ENCODE results near the gene SIRPB1.
"Not testable (repeated sequence)": the region's sequence is repeated elsewhere in the genome, so short reads cannot be mapped to it uniquely, and the experiment has no call there.

SIRPB1 gene

GRCh38 chr20:1619861-1620444 lies at the start of gene SIRPB1:
Gene SIRPB1 (minus strand): TSS chr20:1620009. CDS start chr20:1619944, 65 bp downstream.
- no peak for DNase-seq (ENCODE audit: low read depth in 2 of 2)

DNA sequence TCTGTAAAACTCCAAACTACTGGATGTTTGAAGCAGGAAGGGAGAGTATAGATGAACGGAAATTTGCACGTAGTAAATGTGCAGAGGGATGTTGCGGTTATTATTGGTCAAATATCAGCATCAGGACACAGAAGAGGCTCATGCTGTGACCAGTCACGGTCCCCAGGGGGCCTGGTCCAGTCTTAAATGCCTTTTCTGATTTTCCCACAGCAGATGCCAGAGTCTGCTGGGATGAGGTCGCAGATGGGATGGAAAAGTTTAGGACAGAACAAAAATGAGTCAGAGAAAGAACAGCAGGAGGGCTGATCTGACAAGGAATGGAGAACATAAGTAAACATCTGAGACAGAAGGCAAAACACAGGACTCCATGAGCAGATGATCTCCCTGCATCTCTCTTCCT lies 49.5 kb upstream of the SIRPB1 start:
- no peak for DNase-seq (ENCODE audit: low read depth in 2 of 2)

GRCh38 chr20:1667502-1668085 lies 47.8 kb upstream of the SIRPB1 start:
- no peak for DNase-seq (ENCODE audit: low read depth in 2 of 2)

GRCh38 chr20:1666802-1667201 lies 47.0 kb upstream of the SIRPB1 start:
- no peak for DNase-seq (ENCODE audit: low read depth in 2 of 2)

- DNase-seq (ENCODE audit: low read depth in 2 of 2): no peak
Observed at GRCh38 chr20:1665345-1665744, 45.5 kb upstream of the SIRPB1 start.

DNA sequence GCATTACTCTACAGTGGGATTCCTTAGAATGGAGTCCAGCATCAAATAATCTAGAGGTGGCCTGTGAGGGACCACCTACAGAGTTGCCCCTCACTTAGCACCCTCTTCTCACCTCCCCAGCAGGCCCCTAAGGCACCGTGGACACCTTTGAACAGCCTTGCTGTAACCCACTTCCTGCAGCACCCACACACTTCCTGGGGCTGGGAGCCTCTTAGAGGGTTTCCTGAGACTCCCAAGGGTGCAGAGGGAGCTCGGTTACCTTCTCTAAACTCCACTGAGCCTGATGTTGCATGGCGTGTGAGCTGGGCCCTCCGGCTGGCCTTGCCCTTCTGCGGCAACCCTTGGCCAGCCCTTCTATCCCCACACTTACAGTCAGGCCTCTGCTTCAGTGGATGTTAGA lies 45.1 kb upstream of the SIRPB1 start:
- peak in 1 of 2 experiments; percentile 56 for DNase-seq (ENCODE audit: low read depth in 2 of 2)

DNA sequence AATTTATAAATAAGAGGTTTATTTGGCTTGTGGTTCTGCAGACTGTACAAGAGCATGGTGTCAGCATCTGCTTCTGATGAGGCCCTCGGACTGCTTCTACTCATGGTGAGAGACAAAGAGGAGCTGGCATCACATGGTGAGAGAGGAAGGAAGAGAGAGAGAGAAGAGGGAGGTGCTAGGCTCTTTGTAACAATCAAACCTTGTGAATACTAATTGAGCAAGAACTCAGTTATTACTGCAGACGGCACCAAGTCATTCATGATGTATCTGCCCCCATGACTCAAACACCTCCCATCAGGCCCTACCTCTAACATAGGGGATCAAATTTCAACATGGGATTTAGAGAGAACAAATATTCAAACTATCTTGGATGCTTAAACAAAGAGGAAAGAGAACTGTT lies 44.1 kb upstream of the SIRPB1 start:
- DNase-seq (ENCODE audit: low read depth in 2 of 2): no peak

DNA sequence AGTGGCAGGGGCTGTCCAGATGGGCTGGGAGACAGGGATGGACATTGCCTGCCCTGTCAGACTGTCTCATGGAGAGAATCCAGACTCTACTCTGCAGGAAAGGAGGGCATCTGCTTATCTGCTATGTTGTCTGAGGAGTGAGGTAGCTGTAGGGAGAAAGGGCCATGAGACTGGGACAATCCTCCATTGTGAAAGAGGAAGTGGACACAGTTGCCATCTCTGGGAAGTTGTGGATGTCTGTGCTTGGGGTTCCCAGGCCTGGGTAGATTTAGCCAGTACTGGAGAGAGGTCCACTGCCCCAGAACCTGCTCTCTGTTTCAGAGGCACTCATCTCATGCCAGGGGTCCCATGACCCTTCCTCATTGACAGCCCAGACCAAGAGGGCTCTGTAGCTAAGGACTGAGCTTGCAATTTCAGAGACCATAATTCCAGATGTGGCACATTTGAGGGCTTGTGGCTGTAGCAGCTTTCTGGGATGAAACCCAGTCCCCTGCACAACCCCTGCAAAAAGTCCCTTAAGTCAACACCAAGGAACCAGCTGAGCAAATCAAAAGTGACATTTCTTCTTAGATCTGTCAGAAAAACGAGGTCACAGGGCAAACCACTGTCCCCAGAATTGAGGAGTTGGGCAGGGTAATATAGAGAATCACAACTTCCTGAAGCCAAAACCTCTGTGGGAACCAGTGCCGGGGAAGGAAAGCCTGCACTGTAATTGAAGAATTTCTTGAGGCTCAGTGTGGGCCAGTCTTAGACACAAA lies 41.9 kb upstream of the SIRPB1 start:
- no peak for DNase-seq (ENCODE audit: low read depth in 2 of 2)

DNA sequence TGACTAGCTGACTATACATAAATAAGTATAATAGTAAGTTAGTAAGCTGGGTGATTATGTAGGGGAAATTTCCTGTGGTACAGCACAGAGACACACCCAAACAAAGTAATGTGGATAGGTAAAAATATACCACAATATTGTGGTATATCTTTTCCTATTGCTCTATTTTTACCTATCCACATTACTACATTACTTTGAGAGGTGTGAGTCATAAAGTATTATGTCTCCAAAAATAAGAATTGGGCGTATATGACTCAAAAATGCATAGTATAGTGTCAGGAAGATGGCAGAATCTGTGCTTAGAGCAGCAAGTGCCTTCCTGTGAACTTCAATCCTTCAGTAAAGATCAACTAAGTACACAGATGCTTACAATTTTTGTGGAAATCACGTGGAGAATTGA lies 40.4 kb upstream of the SIRPB1 start:
- DNase-seq (ENCODE audit: low read depth in 2 of 2): no peak

DNA sequence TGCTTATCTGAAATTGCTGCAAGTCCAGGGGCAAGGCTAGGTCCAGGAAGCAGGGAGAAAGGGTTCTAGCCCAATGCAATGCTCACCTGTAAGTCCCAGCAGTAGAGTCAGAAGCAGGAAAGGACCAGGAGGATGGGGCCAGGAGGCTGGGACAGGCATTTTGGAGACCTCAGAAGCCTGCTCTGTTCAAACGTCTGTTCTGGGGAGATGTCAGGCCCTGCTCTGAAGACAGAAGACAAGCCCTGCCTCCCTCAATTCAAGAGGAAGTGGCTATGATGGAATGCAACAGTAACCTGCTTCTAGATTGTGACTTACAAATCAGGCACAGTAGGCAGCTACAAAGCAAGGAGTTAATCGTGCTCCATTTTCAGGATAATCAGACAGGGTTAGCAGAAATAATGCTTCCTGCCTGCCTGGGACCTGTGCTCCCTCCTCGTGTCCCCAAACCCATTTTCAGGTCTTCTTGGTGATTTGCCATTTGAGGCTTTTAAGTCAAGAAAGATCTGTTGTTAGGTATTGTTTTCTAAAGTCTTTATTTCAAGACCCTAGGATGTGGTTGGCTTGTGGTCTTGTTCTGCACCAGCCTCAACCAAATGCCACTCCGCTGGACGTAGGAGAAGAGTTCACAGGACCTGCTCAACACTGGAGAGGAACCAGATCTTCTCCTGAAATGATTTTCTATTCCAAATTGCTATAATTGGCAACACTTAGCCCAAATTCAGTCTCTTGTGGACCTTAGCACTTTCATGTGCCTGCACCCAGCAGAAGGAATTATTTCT lies 37.9 kb upstream of the SIRPB1 start, which contains the start of gene SIRPG:
SIRPG (minus strand) TSS at position 224 of the 779 bp plus-strand sequence; CDS start at position 159, 65 bp downstream.
- DNase-seq (ENCODE audit: low read depth in 2 of 2): no peak

DNA sequence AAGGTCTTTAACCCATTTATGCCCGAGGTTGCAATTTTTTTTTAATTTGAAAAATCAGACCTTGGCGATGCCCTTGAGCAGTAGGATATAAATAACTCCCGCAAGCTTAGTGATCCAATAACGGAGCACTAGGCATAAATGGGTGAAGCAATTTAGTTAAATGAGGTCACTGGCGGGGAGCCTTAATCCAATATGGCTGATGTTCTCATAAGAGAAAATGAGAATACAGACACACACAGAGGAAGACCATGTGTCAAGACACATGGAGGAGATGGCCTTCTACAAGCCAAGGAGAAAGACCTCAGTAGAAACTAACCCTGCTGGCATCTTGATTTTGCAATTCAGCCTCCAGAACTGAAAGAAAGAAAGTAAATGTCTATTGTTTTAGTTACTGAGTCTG lies 37.0 kb upstream of the SIRPB1 start:
- no peak for DNase-seq (ENCODE audit: low read depth in 2 of 2)

DNA sequence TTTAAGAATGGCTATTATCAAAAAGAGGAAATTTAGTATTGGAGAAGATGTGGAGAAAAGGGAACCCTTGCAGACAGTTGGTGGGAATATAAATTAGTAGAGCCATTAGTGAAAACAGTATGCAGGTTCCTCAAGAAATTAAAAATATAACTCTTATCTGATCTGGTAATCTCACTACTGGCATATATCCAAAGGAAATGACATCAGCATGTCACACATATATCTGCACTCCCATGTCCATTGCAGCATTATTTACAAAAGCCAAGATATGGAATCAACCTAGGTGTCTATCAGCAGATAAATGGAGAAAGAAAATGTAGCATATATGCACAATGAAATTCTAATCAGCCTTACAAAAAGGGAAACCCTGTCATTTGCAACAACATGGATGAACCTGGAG lies 35.2 kb upstream of the SIRPB1 start:
- no peak for DNase-seq (ENCODE audit: low read depth in 2 of 2)

DNA sequence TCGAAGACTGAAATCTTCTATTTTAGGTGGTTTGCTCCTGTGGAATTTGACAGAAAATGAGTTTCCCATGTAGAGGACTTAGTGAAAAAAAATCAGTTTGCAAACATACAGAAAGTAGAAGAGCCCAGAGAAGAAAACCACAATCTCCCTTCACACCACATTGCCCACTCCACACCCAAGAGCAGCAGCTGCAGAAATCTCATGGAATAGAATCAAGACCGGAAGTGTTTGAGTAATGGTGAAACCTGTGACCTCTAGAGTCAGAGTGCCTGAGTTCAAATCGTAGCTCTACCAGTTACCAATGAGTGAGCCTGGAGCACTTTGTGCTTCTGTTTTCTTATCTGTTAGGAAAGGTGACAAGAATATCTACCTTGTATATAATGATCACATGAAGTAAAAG lies 33.2 kb upstream of the SIRPB1 start:
- no peak for DNase-seq (ENCODE audit: low read depth in 2 of 2)

- no peak for DNase-seq (ENCODE audit: low read depth in 2 of 2)
Observed at GRCh38 chr20:1652104-1652503, 32.3 kb upstream of the SIRPB1 start.

DNA sequence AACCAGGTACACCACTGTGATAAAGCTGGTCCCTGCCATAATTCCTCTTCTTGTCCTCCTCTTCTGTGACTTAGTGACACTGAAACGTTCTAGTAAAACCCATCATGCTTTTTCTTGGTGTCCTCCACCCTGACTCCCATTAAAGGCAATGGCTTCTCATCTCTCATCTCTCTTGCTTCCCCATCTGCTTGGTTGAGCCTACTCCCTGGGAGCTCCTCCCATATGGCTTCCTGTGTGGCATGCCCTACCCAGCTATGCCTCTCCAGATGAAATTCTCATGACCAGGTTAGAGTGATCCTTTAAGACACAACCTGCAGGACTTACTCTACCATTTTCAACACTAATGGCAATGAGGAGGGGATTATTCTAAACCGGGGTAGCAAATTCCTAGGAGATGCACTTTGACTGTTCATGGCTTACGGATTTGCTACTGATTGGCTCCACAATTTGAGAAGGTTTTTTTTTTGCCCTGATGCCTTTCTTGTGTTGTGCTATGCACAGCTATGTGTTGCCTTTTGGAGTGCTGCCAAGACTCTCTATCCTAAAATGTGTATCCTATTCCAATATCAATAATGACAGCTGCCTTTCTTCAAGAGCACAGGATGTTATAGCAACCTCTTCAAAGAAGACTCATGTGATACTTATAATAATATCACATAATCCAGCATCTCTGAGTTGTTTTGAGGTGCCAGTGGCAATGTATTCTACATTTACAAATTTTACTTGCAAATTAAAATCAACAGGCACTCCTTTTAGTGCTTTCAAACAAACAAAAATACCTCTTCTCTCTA lies 31.7 kb upstream of the SIRPB1 start:
- DNase-seq (ENCODE audit: low read depth in 2 of 2): no peak

GRCh38 chr20:1648101-1648500 lies 28.3 kb upstream of the SIRPB1 start:
- DNase-seq (ENCODE audit: low read depth in 2 of 2): no peak

- no peak for DNase-seq (ENCODE audit: low read depth in 2 of 2)
Observed at GRCh38 chr20:1646975-1647431, 27.2 kb upstream of the SIRPB1 start.

DNA sequence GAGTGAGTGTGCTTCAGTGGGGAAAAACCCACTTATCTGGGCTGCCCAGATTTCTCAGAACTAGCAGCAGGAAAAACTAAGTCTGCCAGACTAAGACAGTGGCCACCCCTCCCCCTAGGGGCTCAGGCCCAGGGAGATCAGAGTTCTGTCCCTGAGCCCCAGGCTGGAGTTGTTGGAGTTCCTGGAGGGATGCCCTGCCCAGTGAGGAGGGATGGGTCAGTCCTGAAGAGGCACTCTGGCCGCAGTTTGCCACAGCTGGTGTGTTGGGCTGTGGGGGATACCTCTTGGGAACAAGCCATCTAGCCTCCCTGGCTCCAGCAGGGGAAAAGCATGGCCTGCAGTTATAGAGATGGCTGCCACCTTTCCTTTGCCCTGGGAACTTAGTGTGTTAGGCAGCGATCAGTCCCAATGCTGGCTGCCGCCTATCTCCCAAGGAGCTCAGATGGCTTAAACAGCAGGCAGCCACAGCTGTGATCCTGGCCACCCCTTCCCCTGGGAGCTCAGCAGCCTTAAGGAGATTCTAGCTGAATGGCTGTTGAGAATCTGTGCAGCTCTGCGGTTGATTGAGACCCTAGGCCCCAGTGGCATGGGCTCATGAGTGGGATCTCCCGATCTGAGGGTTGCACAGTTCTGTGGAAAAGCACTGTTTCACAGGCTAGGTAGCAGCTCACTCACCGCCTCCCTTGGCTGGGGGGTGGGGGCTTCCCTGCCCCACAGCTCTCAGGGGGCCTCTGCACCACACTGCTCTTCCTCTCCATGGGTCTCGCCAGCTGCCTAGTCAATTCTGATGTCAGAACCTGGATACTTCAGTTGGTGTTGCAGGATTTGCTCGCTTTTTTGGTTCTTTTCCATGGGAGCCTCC lies 24.5 kb upstream of the SIRPB1 start:
- no peak for DNase-seq (ENCODE audit: low read depth in 2 of 2)

- not testable (repeated sequence) for DNase-seq (ENCODE audit: low read depth in 2 of 2)
Observed at GRCh38 chr20:1638643-1639042, 18.8 kb upstream of the SIRPB1 start.

DNA sequence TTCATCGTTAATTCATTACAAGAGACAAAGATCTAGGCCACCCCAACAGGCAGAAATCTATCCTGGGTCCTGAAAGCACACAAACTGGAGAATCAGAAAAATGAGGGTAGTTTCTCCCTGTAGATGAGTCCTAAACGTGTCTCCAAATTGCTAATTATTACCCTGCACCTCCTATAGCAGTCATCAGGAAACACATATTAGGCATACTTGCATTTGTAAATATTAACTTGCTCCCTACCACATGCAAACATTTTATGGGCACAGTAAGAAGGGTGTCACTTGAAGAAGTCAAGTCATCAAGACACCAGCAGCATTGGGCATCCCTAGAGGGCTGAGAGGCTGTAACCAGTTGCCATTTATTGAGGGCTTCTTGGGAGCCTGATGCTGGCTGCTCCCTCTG lies 17.9 kb upstream of the SIRPB1 start:
- DNase-seq (ENCODE audit: low read depth in 2 of 2): no peak

Measured in stimulated activated CD4-positive, alpha-beta T cell treated with anti-CD3 and anti-CD28 coated beads, Interleukin-12 subunit alpha, Interleukin-12 subunit beta, amount 100 ng/mL, for 24 hours (primary cell).